GM21717 (cell line): Measurements from ENCODE around the gene UBE2V1.
"Not testable (repeated sequence)": the region's sequence is repeated elsewhere in the genome, so short reads cannot be mapped to it uniquely, and the experiment has no call there.

Source experiments
- ATAC-seq: cut with Tn5 transposase; IDR thresholded peaks from one replicate; pipeline ENCODE4 v1.9.1; 2021; ENCODE audit warnings: mild to moderate bottlenecking, moderate library complexity; ENCODE audit not compliant: unreplicated experiment

UBE2V1 gene

GRCh38 chr20:50066161-50066834 lies 46.7 kb downstream of the UBE2V1 start:
- ATAC-seq: no peak

- no peak for ATAC-seq
Observed at GRCh38 chr20:50065325-50065615, 47.7 kb downstream of the UBE2V1 start.

GRCh38 chr20:50063763-50064162 lies 49.2 kb downstream of the UBE2V1 start:
- ATAC-seq: not testable (repeated sequence)

GRCh38 chr20:50062006-50062838 lies 50.7 kb downstream of the UBE2V1 start:
- no peak for ATAC-seq

GRCh38 chr20:50061151-50062005 lies 51.6 kb downstream of the UBE2V1 start:
- ATAC-seq: no peak

GRCh38 chr20:50058662-50059402 lies 54.1 kb downstream of the UBE2V1 start:
- no peak for ATAC-seq

GRCh38 chr20:50057714-50058053 lies 55.3 kb downstream of the UBE2V1 start:
- no peak for ATAC-seq

GRCh38 chr20:50056951-50057713 lies 55.8 kb downstream of the UBE2V1 start:
- ATAC-seq: no peak

- ATAC-seq: no peak
Observed at GRCh38 chr20:50056408-50056926, 56.5 kb downstream of the UBE2V1 start.

GRCh38 chr20:50055524-50056083 lies 57.3 kb downstream of the UBE2V1 start:
- ATAC-seq: no peak

GRCh38 chr20:50054626-50055511 lies 58.1 kb downstream of the UBE2V1 start:
- ATAC-seq: no peak

- no peak for ATAC-seq
Observed at GRCh38 chr20:50054231-50054547, 58.8 kb downstream of the UBE2V1 start.

GRCh38 chr20:50053362-50054230 lies 59.4 kb downstream of the UBE2V1 start:
- no peak for ATAC-seq

GRCh38 chr20:50052550-50053361 lies 60.2 kb downstream of the UBE2V1 start:
- ATAC-seq: no peak

- ATAC-seq: no peak
Observed at GRCh38 chr20:50050660-50051308, 62.2 kb downstream of the UBE2V1 start.

- ATAC-seq: no peak
Observed at GRCh38 chr20:50050214-50050613, 62.7 kb downstream of the UBE2V1 start.
